DMS153 (cell line): ENCODE measurements around the gene TSHZ3.

Experiments
- DNase-seq: peaks from one replicate; lab custom pipeline; 2025; lab: John Stamatoyannopoulos, UW

TSHZ3 gene

GRCh38 chr19:31349160-31349881 lies at the start of gene TSHZ3:
TSS of gene TSHZ3 (minus strand) at chr19:31349436. CDS start at chr19:31349219, 217 bp downstream.
- no peak for DNase-seq

GRCh38 chr19:31397308-31397707 lies 48.1 kb upstream of the TSHZ3 start:
- DNase-seq: no peak

DNA sequence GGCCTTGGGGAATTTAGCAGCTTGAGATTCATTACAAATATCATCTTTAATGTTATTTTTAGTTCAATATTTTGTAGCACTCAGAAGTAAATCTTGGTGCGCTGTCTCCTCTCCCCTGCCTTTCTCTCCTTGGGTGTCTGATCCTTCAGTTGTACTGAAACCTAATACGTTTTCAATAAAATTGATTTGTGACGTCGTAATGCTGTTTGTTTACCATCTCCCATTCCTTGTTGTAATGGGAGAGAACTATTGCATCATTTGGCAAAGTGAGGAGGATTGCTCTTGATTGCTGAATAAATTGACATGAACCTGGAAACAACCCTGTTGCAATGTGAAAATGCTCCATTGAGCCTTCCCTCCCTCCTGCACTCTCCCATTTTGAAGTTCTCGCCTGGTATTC lies 43.2 kb upstream of the TSHZ3 start:
- no peak for DNase-seq

DNA sequence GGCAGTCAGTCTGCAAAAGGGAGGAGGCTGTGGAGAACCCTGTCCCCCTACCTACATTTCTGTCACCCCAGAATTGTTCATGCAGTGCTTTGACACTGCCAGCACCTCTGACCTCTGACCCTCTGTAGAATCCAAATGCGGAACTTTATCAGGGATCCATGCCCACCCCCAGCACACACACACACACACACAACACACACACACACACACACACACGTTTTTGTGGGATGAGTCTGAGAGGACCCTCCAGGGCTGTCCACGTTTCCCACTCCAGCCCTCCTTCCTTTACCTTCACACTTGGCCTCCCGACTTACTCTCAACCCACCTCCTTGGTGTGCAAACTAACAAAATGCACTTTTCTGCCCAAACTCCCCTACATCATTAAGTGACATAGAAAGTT lies 42.3 kb upstream of the TSHZ3 start:
- DNase-seq: no peak

- DNase-seq: no peak
Observed at GRCh38 chr19:31390711-31391110, 41.5 kb upstream of the TSHZ3 start.

DNA sequence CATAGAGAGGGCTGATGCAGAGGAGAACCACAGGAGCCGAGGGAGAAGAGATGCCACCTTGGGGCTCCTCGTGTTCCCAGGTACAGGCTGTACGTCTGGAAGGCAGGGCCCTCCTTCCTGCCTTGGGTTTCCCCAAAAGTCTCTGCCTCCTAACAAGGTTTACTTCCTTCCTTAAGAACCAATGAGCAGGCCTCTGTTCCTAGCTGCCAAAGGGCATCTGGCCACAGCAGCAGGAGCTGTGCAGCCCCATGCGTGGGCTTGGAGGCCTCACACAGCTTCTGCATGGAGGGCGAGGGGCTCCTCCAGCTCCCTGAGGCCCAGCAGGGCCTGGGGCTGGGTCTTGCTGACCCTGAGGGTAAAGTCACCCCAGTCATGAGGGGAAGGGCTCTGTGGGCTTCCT lies 40.6 kb upstream of the TSHZ3 start:
- no peak for DNase-seq

- DNase-seq: no peak
Observed at GRCh38 chr19:31387717-31388301, 38.6 kb upstream of the TSHZ3 start.

DNA sequence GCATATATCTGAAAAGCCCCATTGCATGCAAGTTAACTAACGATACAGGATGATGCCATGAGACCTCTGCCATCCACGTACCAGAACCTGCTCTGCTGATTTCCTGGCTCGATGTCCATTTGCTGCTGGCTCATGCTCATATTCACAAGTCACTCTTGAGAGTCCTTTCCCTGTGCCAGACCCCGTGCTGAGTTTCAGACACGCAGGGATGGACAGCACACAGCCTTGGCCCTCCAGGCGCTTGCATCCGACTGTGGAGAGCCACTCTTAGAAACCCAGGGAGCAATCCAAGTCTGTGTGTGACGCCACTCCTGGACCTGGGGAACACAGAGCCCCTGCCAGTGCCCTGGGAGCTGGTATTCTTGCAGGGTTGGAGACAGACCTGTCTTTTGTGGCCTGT lies 37.6 kb upstream of the TSHZ3 start:
- no peak for DNase-seq

- DNase-seq: no peak
Observed at GRCh38 chr19:31385744-31386143, 36.5 kb upstream of the TSHZ3 start.

GRCh38 chr19:31383553-31383952 lies 34.3 kb upstream of the TSHZ3 start:
- no peak for DNase-seq

DNA sequence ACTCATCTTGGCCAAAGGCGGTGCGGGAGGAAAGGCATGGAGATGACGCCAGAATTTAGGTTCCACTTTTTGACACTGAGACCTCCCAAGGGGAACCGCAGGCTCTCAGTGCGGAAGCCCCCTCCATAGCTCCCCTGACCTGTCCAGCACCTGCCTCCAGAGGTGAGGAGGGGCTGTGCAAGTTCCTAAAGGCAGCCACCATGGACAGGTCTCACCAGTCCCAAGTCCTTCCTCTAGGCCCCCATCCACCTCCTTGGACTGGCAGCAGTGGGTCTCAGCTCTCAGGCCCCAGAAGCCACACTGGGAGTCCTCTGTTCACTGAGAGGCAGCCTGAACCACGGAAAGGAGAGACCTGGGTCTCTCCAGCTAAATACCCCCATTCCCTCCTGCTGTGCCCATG lies 31.6 kb upstream of the TSHZ3 start:
- DNase-seq: no peak

GRCh38 chr19:31378404-31378803 lies 29.2 kb upstream of the TSHZ3 start:
- no peak for DNase-seq

DNA sequence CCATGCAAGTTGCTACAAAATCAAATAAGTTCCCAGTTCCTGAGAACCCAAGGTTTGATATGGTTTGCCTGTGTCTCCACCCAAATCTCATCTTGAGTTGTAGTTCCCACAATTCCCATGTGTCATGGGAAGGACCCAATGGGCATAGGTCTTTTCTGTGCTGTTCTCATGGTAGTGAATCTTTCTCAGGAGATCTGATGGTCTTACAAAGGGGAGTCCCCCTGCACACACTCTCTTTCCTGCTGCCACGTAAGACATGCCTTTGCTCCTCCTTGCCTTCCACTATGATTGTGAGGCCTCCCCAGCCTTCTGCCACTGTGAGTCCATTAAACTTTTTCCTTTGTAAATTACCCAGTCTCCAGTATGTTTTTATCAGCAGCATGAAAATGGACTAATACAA lies 28.5 kb upstream of the TSHZ3 start:
- DNase-seq: no peak

DNA sequence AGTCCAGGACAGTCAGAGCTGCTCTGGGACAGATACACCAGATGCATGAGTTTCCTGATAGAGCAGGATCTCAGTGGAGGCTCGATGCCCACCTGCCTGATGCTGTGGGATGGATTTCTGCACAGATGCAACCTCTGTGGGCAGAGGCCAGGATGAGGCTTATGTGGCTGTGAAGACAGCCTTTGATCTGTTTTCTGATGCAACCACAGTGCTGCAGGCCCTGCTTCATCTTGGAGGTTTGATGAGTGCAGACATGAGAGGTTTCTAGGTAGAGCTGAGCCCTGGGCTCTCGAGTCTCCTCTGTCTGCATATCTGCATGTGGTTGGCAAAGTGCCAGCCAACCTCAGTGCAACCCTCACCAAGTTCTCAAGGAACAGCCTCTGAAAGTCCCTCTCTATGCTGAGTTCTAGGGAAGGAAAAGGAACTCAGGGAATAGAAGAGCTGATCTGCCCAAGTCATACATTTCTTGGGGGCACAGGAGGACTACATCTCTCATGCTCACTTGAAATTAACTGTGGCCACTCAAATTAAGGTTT lies 23.1 kb upstream of the TSHZ3 start:
- DNase-seq: no peak

- no peak for DNase-seq
Observed at GRCh38 chr19:31370216-31370615, 21.0 kb upstream of the TSHZ3 start.

- DNase-seq: no peak
Observed at GRCh38 chr19:31364963-31365362, 15.7 kb upstream of the TSHZ3 start.

- no peak for DNase-seq
Observed at GRCh38 chr19:31361728-31362127, 12.5 kb upstream of the TSHZ3 start.

GRCh38 chr19:31357315-31357673 lies 8.1 kb upstream of the TSHZ3 start:
- DNase-seq: no peak

- no peak for DNase-seq
Observed at GRCh38 chr19:31356587-31357314, 7.5 kb upstream of the TSHZ3 start.

DNA sequence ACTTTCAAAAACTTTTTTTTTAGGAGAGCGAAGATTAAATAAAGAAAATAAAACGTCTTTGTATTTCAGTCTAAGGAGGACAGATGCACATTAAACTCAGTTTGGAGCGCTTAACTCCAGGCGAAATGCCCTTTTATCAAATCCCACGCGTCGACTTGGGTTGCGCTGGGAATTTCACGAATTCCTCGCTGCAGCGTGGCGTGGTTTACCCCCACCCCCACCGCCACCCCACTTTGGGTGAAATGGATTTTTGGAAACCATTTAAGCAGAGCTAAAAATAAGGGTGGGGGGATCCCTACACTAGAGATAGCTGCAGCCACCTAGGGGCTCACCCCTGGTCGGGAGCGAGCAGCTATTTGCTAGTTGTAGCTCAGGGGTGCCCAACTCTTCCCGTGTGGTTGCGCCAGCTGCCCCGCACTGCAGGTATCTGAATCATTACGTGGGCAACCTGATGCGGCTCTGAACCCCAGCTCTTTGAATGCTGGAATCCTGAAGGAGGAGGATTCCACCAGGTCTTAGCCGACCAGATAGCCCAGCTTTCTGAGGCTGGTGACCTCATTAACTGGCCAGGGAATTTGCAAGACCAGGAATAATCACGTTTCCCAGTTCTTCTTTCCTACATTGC lies 6.5 kb upstream of the TSHZ3 start:
- no peak for DNase-seq

- no peak for DNase-seq
Observed at GRCh38 chr19:31354799-31355664, 5.8 kb upstream of the TSHZ3 start.

DNA sequence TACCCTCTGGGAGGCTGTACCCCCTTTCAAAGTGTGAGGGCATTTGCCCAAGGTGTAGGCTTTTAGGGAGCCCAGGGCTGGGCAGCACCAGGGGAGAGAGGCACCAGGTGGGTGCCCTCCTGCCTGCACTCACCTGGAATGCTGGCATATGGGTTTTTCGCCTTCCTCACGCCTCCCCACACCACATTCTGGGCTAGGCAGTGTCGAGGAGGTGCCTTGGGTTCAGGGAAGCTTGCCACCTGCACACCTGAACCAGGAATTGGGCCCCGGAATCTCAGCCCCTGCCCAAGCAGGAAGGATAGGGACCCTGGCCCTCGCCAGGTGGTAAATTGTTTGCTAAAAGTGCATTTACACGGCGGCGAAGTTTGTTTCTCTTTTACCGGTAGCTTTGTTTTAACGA lies 5.1 kb upstream of the TSHZ3 start:
- DNase-seq: no peak
